ENCODE data around the gene TRIO. TPM values are rescaled to one million over a fixed set of nuclear protein-coding genes. Genes with fewer than 3 reads are reported as not detected.

TRIO gene
- total RNA-seq, 1 donor from 2014 or later, result 148 TPM

DNA sequence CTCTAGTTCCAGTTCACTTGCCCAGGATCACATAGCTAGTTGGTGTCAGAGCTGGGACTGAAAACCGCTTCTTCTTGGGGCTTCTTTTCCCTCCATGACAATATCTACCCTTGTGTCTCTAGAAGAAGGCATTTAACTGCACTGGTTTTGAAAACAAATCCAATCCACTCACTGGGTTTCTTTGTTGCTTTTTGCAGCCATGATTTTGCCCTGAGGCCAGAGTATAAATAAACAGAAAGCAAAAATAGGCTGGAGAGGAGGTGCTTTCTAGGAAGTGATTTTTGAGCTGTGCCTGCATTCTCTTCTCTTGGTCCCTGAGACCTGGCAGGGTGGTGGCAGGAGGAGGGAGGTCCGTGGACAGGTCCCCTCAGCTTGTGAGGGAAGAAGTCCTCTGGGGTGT, 6.9 kb upstream of the TRIO start:
- Histone ChIP-seq H3K4me3 (no peak overlapping the region), H3K36me3 (no peaks in the 10 kb centered on the region), H3K9me3 (no peaks in the 10 kb centered on the region), H3K27me3 (ENCODE audit: low read depth) (no peaks in the 10 kb centered on the region), H3K27ac (no peak overlapping the region), H3K4me1 (peaks cover 6% of the 10 kb centered on the region)
- TF ChIP-seq, protein P1, sequence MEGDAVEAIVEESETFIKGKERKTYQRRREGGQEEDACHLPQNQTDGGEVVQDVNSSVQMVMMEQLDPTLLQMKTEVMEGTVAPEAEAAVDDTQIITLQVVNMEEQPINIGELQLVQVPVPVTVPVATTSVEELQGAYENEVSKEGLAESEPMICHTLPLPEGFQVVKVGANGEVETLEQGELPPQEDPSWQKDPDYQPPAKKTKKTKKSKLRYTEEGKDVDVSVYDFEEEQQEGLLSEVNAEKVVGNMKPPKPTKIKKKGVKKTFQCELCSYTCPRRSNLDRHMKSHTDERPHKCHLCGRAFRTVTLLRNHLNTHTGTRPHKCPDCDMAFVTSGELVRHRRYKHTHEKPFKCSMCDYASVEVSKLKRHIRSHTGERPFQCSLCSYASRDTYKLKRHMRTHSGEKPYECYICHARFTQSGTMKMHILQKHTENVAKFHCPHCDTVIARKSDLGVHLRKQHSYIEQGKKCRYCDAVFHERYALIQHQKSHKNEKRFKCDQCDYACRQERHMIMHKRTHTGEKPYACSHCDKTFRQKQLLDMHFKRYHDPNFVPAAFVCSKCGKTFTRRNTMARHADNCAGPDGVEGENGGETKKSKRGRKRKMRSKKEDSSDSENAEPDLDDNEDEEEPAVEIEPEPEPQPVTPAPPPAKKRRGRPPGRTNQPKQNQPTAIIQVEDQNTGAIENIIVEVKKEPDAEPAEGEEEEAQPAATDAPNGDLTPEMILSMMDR (IDR thresholded peaks at IDR 0.05), result no peak
- intact Hi-C loops (cut with DNase I), result no loop called here
- no peak for DNase-seq
- no peak for ATAC-seq

DNA sequence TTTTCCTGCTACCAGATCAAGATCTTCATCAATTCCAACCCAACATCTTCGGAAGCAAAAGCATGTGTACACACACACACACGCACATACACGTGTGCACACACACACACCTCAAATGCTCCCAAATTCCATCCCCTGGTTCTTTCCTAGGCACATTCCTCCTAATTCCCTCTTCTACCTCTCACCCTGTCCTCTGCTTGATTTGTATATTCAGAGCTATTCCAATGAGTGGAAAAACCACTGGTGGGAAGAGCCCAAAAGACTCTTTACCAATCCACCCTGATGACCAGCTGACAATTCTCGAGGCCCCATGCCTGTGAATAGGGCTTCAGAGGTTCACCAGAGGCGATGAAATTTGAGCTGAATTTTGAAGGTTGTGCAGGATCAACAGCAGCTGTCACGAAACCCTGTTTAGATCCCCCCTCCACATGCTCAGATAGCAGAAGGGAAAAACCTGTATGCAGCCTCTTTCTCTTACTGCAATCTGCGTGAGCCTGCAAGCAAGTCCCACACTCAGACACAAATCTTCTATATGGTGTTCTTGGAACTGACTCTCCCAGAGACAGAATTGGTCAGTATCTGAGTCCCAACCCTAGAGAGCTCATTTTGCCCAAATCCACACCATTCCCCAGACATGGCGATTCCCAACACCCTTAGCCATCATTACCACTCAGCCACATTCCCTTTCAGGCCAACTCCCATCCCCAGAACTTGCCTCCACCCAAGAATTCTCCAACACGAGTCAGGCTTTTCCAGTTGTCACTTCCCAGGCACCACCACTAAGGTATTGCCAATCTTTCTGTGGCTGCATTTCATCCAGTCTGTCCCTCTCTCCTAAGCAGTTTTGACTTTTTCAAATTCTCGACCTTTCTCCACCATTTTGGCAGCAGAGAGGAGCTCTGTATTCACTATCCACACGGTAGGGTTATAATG, 4.3 kb upstream of the TRIO start:
- Histone ChIP-seq H3K9me3 (no peaks in the 10 kb centered on the region), H3K27ac (no peak overlapping the region), H3K27me3 (ENCODE audit: low read depth) (no peaks in the 10 kb centered on the region), H3K4me1 (peaks cover 6% of the 10 kb centered on the region), H3K36me3 (no peaks in the 10 kb centered on the region), H3K4me3 (no peak overlapping the region)
- intact Hi-C loops (cut with DNase I), result no loop called here
- no peak for ATAC-seq
- no peak for DNase-seq
- TF ChIP-seq, protein P1 (IDR thresholded peaks at IDR 0.05), result no peak

DNA sequence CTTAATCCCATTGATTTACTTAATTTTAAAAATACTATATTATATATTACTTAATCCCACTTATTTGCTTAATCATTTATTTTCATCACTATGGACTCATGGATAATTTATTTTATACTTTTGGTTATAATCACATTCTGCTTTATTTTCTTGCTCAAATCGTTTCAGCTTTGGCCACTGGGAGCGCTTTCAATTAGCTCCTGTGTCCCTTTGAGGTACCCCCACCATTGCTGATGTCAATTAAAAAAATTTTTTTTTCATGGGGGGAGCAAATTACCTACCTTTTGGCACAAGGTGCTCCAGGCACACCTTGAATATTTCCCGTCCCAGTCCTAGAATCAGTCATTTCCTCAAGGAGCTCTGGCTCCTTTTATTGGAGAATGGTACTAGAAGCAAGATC, 1.4 kb upstream of the TRIO start:
- ATAC-seq (no peak), DNase-seq (no peak)
- Histone ChIP-seq H3K36me3 (no peaks in the 10 kb centered on the region), H3K27ac (no peak overlapping the region), H3K4me1 (peaks cover 24% of the 10 kb centered on the region), H3K4me3 (no peak overlapping the region), H3K27me3 (ENCODE audit: low read depth) (no peaks in the 10 kb centered on the region), H3K9me3 (no peaks in the 10 kb centered on the region)
- TF ChIP-seq, protein P1 (IDR thresholded peaks at IDR 0.05), result no peak
- intact Hi-C loops (cut with DNase I), result no loop called here

- no peak for DNase-seq
- Histone ChIP-seq H3K9me3 (no peaks in the 10 kb centered on the region), H3K27me3 (ENCODE audit: low read depth) (no peaks in the 10 kb centered on the region), H3K36me3 (no peaks in the 10 kb centered on the region), H3K27ac (peak overlapping the region; percentile 88), H3K4me1 (peaks cover 30% of the 10 kb centered on the region), H3K4me3 (peak overlapping the region; percentile 81)
- ATAC-seq, result no peak
- intact Hi-C loops (cut with DNase I), result no loop called here
- TF ChIP-seq, protein P1 (IDR thresholded peaks at IDR 0.05), result no peak
Observed at GRCh38 chr5:14142202-14142826, 828 bp upstream of the TRIO start.

GRCh38 chr5:14143546-14143840, 351 bp downstream of the TRIO start:
- intact Hi-C loops (cut with DNase I), result no loop called here
- TF ChIP-seq, protein P1 (IDR thresholded peaks at IDR 0.05), result no peak
- H3K36me3 ChIP-seq, result no peaks in the 10 kb centered on the region
- H3K9me3 ChIP-seq, result no peaks in the 10 kb centered on the region
- DNase-seq (no peak), ATAC-seq (no peak)
- peak overlapping the region; percentile 89 for H3K27ac ChIP-seq
- no peaks in the 10 kb centered on the region for H3K27me3 ChIP-seq (ENCODE audit: low read depth)
- H3K4me1 ChIP-seq, result peaks cover 42% of the 10 kb centered on the region
- peak overlapping the region; percentile 84 for H3K4me3 ChIP-seq
